Measurements from ENCODE around the gene TMEM86B. TPM values are rescaled to one million over a fixed set of nuclear protein-coding genes. Genes with fewer than 3 reads are reported as not detected.
A peak's percentile ranks its signal among the peaks of the same experiment; 100 is the strongest.

TMEM86B gene
- total and polyA plus RNA-seq, 2 donors (not counting 1 experiment from before 2014, with no cell fraction given) = 0.34 to 1.3 TPM

- peaks cover 3% of the 10 kb centered on the region for H4K20me1 ChIP-seq (ENCODE audit: control insufficient read depth, extremely low read depth, insufficient read depth, low read length)
- no peak overlapping the region for H3K4me3 ChIP-seq (replicated peaks in 1 of 4; ENCODE audit: control extremely low read depth in 1 of 4, insufficient read depth in 1 of 4, low read depth in 3 of 4, low read length in 4 of 4)
- H3K9me3 ChIP-seq (ENCODE audit: control insufficient read depth, insufficient read depth, low read depth, low read length) = no peaks in the 10 kb centered on the region
- H3K79me2 ChIP-seq (ENCODE audit: control insufficient read depth, insufficient read depth, low read length) = peaks cover 98% of the 10 kb centered on the region
- no peak overlapping the region for H2AFZ ChIP-seq (ENCODE audit: low read length)
- TF ChIP-seq, protein P1, sequence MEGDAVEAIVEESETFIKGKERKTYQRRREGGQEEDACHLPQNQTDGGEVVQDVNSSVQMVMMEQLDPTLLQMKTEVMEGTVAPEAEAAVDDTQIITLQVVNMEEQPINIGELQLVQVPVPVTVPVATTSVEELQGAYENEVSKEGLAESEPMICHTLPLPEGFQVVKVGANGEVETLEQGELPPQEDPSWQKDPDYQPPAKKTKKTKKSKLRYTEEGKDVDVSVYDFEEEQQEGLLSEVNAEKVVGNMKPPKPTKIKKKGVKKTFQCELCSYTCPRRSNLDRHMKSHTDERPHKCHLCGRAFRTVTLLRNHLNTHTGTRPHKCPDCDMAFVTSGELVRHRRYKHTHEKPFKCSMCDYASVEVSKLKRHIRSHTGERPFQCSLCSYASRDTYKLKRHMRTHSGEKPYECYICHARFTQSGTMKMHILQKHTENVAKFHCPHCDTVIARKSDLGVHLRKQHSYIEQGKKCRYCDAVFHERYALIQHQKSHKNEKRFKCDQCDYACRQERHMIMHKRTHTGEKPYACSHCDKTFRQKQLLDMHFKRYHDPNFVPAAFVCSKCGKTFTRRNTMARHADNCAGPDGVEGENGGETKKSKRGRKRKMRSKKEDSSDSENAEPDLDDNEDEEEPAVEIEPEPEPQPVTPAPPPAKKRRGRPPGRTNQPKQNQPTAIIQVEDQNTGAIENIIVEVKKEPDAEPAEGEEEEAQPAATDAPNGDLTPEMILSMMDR (conservative IDR thresholded peaks at IDR 0.05 in 1 of 2, IDR thresholded peaks at IDR 0.05 in 1 of 2; ENCODE audit: low read depth in 1 of 2, low read length in 2 of 2) = no peak
- TF ChIP-seq EZH2 (IDR thresholded peaks at IDR 0.05; ENCODE audit: low read length, missing control alignments) = no peak
- DNase-seq (ENCODE audit: low read depth in 2 of 2) = no peak
- no peak overlapping the region for H3K4me2 ChIP-seq (ENCODE audit: extremely low read depth, insufficient read depth, low read length)
- peaks cover 3% of the 10 kb centered on the region for H3K4me1 ChIP-seq (ENCODE audit: control insufficient read depth, extremely low read depth, insufficient read depth, low read length)
- no peak overlapping the region for H3K27ac ChIP-seq (ENCODE audit: insufficient read depth, low read length)
- H3K27me3 ChIP-seq (ENCODE audit: control insufficient read depth, insufficient read depth, low read length) = no peaks in the 10 kb centered on the region
- H3K36me3 ChIP-seq (ENCODE audit: control insufficient read depth, insufficient read depth, low read length) = no peaks in the 10 kb centered on the region
- no peak overlapping the region for H3K9ac ChIP-seq (ENCODE audit: insufficient read depth, low read length)
Observed at GRCh38 chr19:55252760-55253663, 24.4 kb upstream of the TMEM86B start.

DNA sequence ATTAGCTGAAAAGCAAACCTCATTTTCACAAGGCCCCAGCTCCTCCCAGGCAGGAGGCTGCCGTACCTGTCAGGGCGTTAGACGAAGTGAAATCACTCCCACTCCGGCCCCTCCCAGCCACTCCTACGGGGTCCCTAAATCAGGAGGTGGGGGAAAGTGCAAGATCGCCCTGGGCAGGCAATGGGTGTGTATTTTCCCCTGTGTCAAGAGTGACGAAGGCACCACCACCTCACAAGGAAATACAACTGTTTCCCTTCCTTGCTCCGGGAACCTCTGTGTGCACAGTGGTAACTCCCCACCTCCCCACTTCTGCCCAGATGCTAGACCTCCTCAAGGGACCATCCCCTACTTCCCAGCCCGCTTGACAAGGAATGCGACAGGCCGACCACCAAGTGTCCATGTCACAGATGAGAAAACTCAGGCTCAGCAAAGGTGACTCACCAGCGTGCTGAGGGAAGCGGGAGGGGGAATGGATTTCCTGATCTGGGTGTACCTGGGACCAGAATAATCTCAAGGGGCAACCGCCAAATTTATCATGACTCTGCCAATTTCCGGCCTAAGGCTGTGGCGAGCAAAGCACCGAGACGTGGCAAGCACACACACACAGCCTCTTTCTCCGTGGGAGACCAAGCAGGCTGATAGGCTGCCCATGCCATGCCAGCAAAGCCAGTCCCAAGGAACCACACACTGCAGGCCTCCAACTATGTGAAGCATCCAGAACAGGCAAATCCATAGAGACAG is 22.9 kb upstream of the TMEM86B start:
- DNase-seq (ENCODE audit: low read depth in 2 of 2) = peak in 1 of 2 donors; percentile 67
- H3K4me3 ChIP-seq (replicated peaks in 1 of 4; ENCODE audit: control extremely low read depth in 1 of 4, insufficient read depth in 1 of 4, low read depth in 3 of 4, low read length in 4 of 4) = no peak overlapping the region
- H3K4me2 ChIP-seq (ENCODE audit: extremely low read depth, insufficient read depth, low read length) = no peak overlapping the region
- H3K27me3 ChIP-seq (ENCODE audit: control insufficient read depth, insufficient read depth, low read length) = no peaks in the 10 kb centered on the region
- H3K9me3 ChIP-seq (ENCODE audit: control insufficient read depth, insufficient read depth, low read depth, low read length) = no peaks in the 10 kb centered on the region
- no peak overlapping the region for H2AFZ ChIP-seq (ENCODE audit: low read length)
- H3K79me2 ChIP-seq (ENCODE audit: control insufficient read depth, insufficient read depth, low read length) = peaks cover 96% of the 10 kb centered on the region
- peaks cover 3% of the 10 kb centered on the region for H4K20me1 ChIP-seq (ENCODE audit: control insufficient read depth, extremely low read depth, insufficient read depth, low read length)
- TF ChIP-seq, protein P1 (conservative IDR thresholded peaks at IDR 0.05 in 1 of 2, IDR thresholded peaks at IDR 0.05 in 1 of 2; ENCODE audit: low read depth in 1 of 2, low read length in 2 of 2) = no peak
- no peak for TF ChIP-seq EZH2 (IDR thresholded peaks at IDR 0.05; ENCODE audit: low read length, missing control alignments)
- peaks cover 3% of the 10 kb centered on the region for H3K4me1 ChIP-seq (ENCODE audit: control insufficient read depth, extremely low read depth, insufficient read depth, low read length)
- no peak overlapping the region for H3K9ac ChIP-seq (ENCODE audit: insufficient read depth, low read length)
- H3K27ac ChIP-seq (ENCODE audit: insufficient read depth, low read length) = no peak overlapping the region
- H3K36me3 ChIP-seq (ENCODE audit: control insufficient read depth, insufficient read depth, low read length) = peaks cover 3% of the 10 kb centered on the region

All from fibroblast of lung (primary cell).